Measurements from ENCODE around the gene CYP4V2.
"Not testable (repeated sequence)": the region's sequence is repeated elsewhere in the genome, so short reads cannot be mapped to it uniquely, and the experiment has no call there.

The CYP4V2 gene

GRCh38 chr4:186236126-186236525, 44.8 kb downstream of the CYP4V2 start:
- no peak for DNase-seq

DNA sequence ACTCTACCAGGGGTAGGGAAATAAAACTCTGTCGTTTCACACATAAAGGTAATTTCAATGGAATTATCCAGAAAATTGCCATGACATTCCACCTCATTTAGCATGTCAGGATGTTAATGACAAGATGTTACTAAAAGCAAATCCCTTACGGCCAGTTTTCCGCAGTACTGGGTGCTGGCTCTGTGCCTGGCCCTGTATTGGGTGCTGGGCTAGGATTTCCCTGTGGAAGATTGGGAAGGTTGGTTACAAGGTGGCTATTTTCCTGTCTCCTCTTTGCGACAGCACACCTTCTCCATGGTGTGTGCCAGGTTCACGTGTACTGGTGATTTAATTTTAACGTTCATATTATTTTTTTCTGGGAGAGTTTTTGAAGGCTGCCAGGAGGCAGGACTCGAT, 49.1 kb downstream of the CYP4V2 start:
- no peak for DNase-seq

DNA sequence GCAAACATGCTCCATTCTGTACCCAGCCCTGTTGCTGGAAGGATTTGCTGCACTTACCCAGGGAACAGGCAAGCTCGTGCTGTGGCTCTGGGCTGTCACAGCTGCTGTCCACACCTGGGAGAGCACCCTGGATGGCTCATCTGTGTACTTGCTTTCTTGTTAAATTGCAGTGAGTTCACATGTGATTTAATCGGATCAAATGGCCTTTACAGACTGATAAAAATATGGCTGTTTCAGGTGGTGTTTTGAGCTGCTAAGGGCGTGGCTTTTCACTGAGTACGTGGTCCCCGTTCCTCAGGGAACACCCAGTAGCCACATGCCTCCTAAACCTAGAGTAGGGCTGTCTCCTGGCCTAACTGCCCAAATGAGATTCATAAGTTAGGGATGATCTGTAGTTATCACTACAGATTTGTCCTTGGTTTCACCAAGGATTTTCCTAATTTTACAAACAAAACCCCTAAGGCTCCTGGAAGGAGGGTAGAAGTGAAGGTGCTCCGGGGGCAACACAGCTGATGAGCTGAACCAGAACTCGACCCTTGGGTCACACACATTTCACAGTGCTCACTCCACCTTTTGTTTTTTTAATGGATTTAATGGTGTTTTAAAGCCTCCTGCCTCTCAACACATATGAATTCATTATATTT, 49.6 kb downstream of the CYP4V2 start:
- no peak for DNase-seq

DNA sequence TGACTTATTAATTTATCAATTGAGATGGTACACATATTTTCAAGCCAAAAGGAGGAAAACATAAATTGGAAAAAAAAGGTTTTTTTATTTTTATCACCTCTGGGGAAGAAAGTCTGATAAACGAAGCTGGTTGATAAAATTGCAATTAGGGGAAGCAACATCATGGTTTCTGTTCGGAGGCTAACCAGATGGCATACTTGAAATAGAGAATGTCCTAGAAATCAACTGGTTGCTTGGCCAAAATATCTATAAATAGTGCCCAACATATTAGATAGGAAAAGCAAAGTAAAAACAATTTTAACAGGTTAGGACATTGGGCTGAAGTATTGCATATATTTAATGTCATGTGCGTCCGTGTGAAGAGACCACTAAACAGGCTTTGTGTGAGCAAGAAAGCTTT, 50.2 kb downstream of the CYP4V2 start:
- DNase-seq, result no peak

GRCh38 chr4:186242031-186242430, 50.7 kb downstream of the CYP4V2 start:
- not testable (repeated sequence) for DNase-seq

DNA sequence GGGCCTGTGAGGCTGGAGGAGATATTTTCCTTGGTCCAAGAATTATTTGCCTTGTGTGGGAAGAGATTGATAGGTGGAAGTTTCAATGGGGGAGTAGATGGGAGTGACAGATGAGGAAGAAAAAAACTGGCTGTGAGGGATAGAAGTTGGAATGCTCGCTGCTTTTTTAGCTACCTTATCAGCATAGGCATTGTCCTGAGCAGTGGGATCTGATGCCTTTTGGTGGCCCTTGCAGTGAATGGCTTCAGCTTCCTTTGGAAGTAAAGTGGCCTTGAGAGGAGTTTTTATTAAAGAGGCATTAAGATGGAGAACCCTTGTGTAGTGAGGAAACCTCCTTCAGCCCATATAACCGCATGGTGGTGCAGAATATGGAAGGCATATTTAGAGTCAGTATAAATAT, 52.0 kb downstream of the CYP4V2 start:
- no peak for DNase-seq

- DNase-seq, result no peak
Measured at GRCh38 chr4:186244835-186245234, 53.5 kb downstream of the CYP4V2 start.

GRCh38 chr4:186247062-186247752, 55.8 kb downstream of the CYP4V2 start:
- DNase-seq, result not testable (repeated sequence)

DNA sequence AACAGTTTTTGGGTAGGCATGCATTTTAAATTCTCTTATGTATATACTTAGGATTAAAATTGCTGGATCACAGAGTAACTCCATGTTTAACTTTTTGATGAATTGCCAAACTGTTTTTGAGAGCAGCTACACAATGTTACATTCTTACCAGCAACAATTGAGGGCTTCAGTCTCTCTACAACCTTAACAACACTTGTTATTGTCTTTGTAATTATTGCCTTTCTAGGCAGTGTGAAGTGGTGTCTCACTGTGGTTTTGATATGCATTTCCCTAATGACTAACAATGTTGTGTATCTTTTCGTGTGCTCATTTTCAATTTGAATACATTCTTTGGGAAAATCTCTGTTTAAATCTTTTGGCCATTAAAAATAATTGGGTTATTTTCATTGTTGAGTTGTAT, 57.3 kb downstream of the CYP4V2 start:
- DNase-seq, result no peak

DNA sequence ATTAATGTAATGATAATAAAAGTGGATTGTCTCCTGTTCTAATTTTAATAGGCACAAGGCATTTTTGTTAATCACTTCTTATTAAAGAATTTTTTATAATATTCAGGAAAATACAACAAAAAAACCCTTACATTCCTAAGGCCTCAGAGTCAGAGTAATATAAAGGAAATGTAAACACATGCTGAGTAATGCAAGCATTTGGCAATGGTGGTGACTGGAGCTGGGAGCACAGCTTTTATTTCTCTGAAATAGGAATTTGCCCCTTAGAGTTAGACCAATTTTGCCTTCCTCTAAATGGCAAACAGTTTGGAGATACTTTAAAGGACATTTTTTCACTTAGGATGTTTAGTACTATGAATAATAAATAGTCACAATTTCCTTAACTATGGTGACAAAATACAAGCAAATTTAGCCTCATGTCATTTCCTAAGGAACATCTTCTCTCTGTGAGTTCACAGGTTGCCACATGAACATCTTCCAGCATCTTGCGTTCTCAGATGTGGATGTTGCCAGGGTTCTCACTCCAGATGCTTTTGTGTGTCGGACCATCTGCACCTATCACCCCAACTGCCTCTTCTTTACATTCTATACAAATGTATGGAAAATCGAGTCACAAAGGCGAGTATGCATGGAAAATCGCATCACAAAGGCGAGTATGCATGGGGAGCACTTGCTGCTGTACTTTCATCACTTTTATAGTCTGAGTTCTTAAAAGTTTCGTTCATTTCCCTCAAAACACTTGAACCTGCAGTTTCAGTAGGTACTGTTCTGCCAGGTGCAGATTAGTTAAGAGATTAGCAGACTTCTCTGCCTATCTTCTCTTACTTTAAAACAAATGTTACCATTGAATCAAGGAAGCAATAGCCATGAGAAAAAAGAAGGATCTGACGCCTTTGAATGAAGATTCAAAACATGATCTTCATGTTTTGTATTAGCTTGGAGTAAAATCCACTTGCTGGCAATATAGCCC, 58.7 kb downstream of the CYP4V2 start:
- DNase-seq, result no peak

DNA sequence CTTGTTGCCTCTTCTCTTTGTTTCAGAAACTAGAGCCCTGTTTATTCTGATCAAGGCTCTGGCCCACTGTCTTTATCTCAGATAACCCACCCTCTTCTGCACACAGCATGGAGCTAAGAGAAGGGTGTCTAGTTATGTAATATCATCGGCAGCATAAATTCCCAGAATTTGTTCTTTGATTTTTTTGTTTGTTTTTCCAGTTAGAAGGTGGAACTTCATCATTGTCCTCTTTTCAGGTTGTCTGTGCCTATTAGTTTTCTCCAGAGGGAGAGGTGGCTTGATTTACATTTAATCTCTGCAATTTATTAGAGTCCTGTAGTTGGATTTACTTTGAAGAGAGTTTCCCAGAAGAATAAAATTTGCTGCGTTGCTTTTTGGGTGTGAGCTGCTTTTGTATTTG, 59.4 kb downstream of the CYP4V2 start:
- no peak for DNase-seq

GRCh38 chr4:186255122-186255521, 63.8 kb downstream of the CYP4V2 start:
- DNase-seq, result no peak

- no peak for DNase-seq
Measured at GRCh38 chr4:186258216-186258811, 66.9 kb downstream of the CYP4V2 start.

GRCh38 chr4:186260117-186260503, 68.7 kb downstream of the CYP4V2 start:
- no peak for DNase-seq

Measured in activated CD4-positive, alpha-beta T cell treated with anti-CD3 and anti-CD28 coated beads, Interleukin-2, amount 50 U/mL, for 48 hours (primary cell).